Measurements from ENCODE around the gene ZBTB11. TPM values are rescaled to one million over a fixed set of nuclear protein-coding genes. Genes with fewer than 3 reads are reported as not detected.

The ZBTB11 gene
- total and polyA plus RNA-seq, 2 of the 13 experiments (the other 11 are each of a cell fraction or from before 2014, with no cell fraction given): 5.9 to 18.1 TPM

- no peak for TF ChIP-seq NR2F6 (IDR thresholded peaks at IDR 0.05)
- TF ChIP-seq NR2F6 (CRISPR knock-in tag; IDR thresholded peaks at IDR 0.05): no peak
- TF ChIP-seq ETV5 (CRISPR knock-in tag; IDR thresholded peaks at IDR 0.05; ENCODE audit: borderline replicate concordance): peak; percentile 46; the same call in 1 of the 2 replicates
- TF ChIP-seq MED1 (CRISPR knock-in tag; IDR thresholded peaks at IDR 0.05): peak; percentile 42; the same call in 1 of the 2 replicates
- no peak for TF ChIP-seq MAFK (conservative IDR thresholded peaks at IDR 0.05 in 1 of 2, IDR thresholded peaks at IDR 0.05 in 1 of 2; ENCODE audit: low read length in 2 of 2)
- no peak for TF ChIP-seq SMAD3 (CRISPR knock-in tag; IDR thresholded peaks at IDR 0.05)
- peak; percentile 50; the same call in 1 of the 2 replicates for TF ChIP-seq CSRNP1 (CRISPR knock-in tag; IDR thresholded peaks at IDR 0.05)
- peak; percentile 69; the same call in 1 of the 2 replicates for TF ChIP-seq ZNF350 (CRISPR knock-in tag; IDR thresholded peaks at IDR 0.05; ENCODE audit: borderline replicate concordance, low read depth)
- TF ChIP-seq U2AF1 (optimal IDR thresholded peaks at IDR 0.05; ENCODE audit: low read depth, low read length): no peak
- no peak for TF ChIP-seq FOXP4 (CRISPR knock-in tag; IDR thresholded peaks at IDR 0.05)
- no peak for TF ChIP-seq REXO4 (CRISPR knock-in tag; IDR thresholded peaks at IDR 0.05; ENCODE audit: borderline replicate concordance)
- peak; percentile 47; the same call in 1 of the 2 replicates for TF ChIP-seq YEATS2 (CRISPR knock-in tag; IDR thresholded peaks at IDR 0.05; ENCODE audit: borderline replicate concordance)
- no peak for TF ChIP-seq ZNF709 (CRISPR knock-in tag; IDR thresholded peaks at IDR 0.05)
- TF ChIP-seq, protein P1, sequence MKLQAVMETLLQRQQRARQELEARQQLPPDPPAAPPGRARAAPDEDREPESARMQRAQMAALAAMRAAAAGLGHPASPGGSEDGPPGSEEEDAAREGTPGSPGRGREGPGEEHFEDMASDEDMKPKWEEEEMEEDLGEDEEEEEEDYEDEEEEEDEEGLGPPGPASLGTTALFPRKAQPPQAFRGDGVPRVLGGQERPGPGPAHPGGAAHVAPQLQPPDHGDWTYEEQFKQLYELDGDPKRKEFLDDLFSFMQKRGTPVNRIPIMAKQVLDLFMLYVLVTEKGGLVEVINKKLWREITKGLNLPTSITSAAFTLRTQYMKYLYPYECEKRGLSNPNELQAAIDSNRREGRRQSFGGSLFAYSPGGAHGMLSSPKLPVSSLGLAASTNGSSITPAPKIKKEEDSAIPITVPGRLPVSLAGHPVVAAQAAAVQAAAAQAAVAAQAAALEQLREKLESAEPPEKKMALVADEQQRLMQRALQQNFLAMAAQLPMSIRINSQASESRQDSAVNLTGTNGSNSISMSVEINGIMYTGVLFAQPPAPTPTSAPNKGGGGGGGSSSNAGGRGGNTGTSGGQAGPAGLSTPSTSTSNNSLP (IDR thresholded peaks at IDR 0.05; ENCODE audit: low read depth, low read length): no peak; the same call in 1 of the 2 replicates
- TF ChIP-seq, protein P2, sequence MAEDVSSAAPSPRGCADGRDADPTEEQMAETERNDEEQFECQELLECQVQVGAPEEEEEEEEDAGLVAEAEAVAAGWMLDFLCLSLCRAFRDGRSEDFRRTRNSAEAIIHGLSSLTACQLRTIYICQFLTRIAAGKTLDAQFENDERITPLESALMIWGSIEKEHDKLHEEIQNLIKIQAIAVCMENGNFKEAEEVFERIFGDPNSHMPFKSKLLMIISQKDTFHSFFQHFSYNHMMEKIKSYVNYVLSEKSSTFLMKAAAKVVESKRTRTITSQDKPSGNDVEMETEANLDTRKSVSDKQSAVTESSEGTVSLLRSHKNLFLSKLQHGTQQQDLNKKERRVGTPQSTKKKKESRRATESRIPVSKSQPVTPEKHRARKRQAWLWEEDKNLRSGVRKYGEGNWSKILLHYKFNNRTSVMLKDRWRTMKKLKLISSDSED (CRISPR knock-in tag; IDR thresholded peaks at IDR 0.05): no peak
- no peak for TF ChIP-seq ZNF792 (CRISPR knock-in tag; IDR thresholded peaks at IDR 0.05)
- no peak for TF ChIP-seq SYNCRIP (IDR thresholded peaks at IDR 0.05; ENCODE audit: insufficient read depth, low read depth, low read length)
- TF ChIP-seq ZNF605 (CRISPR knock-in tag; IDR thresholded peaks at IDR 0.05): peak; percentile 19; the same call in 1 of the 2 replicates
- TF ChIP-seq SMAD1 (CRISPR knock-in tag; IDR thresholded peaks at IDR 0.05; ENCODE audit: borderline replicate concordance, low read depth): peak; percentile 69; the same call in 1 of the 2 replicates
- TF ChIP-seq ATAD3A (CRISPR knock-in tag; IDR thresholded peaks at IDR 0.05): no peak
Measured at GRCh38 chr3:101724329-101725193, 47.6 kb upstream of the ZBTB11 start, which contains the start of gene CEP97 (continued).

Data from HepG2 (cell line).